ENCODE measurements around the gene CENPA.
"Not testable (repeated sequence)": the region's sequence is repeated elsewhere in the genome, so short reads cannot be mapped to it uniquely, and the experiment has no call there.

Gene CENPA

DNA sequence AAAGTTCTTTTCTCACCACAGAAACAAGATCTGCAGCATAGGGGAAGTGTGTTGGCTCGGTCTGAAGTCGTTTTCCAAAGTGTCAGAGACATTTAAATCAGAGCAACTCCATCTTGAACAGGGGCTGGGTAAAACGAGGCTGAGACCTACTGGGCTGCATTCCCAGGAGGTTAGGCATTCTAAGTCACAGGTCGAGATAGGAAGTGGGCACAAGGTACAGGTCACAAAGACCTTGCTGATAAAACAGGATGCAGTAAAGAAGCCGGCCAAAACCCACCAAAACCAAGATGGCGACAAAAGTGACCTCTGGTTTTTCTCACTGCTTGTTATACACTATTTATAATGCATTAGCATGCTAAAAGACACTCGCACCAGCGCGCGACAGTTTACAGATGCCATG, 24.9 kb upstream of the CENPA start:
- DNase-seq (ENCODE audit: low spot score) = not testable (repeated sequence)

DNA sequence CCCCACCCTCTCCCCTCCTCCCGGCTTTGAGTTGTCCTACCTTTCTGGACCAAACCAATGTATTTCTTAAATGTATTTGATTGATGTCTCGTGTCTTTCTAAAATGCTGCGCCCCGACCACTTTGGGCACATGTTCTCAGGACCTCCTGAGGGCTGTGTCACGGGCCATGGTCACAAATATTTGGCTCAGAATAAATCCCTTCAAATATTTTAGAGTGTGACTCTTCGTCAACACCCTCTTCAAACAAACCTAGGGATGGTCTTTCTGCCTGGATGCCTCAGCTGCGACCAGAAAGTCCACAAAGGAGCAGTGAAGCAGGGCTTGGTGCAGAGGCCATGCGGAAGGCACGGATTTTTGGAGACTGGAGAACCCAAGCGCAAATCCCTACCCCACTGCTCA, 22.8 kb upstream of the CENPA start:
- no peak for DNase-seq (ENCODE audit: low spot score)

DNA sequence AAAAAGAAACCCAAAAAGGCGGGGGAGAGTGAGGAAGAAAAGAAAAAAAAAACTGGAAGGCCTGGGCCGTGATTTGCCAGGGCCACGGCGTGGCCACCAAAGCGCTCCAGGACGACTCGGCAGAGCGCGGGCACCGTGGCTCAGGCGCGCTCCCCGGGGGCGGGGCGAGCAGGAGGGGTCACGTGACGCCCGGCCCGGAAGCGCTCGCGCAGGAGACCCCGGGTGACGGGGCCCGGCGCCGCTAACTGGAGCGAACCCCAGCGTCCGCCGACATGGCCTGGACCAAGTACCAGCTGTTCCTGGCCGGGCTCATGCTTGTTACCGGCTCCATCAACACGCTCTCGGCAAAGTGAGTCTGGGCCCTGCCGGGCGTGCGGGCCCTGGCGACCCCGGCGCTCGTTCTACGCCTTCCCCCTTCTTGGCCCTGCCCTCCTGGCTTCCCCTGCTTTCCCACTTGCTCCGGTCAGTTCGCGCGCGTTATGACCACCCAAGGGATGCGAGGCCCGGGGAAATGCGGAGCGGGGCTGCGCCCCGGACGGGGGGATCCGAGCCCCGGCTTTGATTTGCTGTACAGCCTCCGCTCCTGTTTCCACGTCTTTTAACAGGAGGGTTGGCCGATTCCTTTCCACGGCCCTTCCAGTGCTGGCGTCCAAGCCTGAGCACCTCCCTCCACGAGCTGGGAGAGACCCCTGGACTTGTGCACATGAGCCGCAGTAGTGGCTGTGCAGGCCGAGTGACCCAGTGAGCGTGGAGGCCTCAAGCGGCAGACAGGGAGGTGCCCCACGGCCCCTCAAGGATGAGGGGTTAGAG, 21.6 kb upstream of the CENPA start, which contains the start of gene SLC35F6:
Gene SLC35F6, plus strand, starts transcription at position 207 of the 810 bp plus-strand sequence. Its CDS starts 66 bp downstream, at position 273.
- DNase-seq (ENCODE audit: low spot score) = peak; percentile 81

DNA sequence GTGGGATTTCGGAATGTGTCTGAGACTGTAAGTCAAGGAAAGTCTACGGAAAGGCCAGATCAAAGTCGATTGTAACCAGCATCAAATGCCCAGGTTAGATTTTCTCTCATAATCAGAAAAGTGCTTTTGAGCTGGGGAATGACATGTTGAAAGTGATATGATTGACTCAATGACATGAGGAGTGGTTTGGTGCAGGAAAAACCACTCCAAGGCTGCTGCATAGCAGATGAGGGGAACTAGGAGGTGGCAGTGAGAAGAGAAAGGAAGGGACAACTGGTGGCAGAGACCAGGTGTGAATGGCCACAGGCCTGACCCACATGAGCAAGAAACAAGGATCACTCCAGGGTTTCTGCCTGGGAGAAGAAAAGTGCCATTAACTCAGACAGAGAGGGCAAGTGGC, 20.9 kb upstream of the CENPA start:
- no peak for DNase-seq (ENCODE audit: low spot score)

DNA sequence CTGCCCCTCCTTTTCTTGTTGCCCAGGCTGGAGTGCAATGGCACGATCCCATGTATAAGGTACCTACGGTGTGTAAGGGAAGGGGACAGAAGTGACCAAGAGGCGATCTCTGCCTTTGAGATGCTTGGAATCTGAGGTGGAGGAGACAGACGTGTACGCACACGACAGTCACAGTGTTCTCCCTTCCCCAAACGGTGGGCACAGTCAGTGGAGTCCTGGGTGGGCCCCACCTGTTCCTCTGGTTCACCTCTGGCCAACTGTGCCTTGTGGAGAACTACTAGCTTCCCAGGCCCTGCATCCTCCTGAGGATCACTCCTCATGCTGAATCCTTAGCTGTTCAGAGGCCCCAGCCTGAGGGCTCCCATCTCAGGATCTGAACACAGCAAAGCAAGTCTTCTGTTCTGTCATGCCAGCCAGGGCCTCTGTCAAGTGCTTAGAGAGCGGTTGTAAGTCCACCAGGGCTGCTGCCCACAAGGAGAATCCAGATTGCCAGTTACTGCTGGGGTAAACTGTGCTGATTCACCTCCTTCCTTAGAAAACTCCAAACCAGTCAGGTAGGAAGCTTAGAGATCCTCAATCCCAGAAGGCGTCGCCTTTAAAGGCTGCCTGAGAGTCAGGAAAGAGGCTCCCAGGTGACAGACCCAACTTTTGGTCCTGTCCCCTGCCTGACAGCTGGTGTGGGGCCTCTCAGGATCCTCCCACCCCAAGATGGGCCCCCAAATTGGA, 20.2 kb upstream of the CENPA start:
- no peak for DNase-seq (ENCODE audit: low spot score)

DNA sequence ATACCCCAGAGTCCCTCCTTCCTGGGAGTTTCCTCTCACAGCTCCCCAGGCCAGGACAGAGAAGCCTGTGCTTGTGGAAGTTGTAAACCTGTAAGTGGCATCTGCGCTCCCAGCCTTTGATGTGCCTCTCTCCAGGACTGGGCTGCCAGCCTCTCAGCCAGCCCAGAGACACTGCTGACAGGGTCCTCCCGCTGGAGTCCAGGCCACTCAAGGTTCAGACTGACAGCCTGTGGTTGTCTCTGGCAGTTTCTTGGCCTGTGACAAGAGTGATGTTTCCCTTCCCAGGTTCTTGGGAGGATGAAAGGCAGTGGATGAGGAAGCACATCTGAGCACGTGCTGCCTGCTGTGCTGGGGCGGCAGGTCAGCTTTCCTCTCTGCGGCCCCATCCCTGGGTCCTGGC, 18.7 kb upstream of the CENPA start:
- DNase-seq (ENCODE audit: low spot score) = no peak

DNA sequence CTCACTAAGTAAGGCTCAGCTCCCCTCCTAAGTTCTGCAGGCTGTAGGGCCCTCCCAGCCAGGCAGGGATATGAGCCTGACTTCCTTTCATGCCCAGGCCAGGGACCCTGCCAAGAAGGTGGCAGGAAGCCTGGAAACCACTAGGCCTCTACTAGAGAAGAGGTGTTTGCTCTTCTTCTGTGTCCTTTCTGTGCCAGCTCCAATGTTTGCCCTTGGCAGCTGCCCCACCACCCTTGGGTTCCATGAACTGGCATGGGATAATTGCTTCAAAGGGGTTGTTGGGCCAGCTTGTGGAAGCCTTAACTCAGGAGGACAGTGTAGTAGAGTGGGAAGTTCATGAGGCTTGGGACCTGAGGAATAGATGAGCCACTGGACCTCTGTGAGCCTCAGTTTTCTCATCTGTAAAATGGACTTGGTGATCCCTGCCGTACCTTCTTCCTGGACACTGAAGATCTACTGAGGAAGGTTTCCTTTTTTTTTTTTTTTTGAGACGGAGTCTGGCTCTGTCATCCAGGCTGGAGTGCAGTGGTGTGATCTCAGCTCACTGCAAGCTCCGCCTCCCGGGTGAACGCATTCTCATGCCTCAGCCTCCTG, 17.9 kb upstream of the CENPA start:
- DNase-seq (ENCODE audit: low spot score) = no peak

DNA sequence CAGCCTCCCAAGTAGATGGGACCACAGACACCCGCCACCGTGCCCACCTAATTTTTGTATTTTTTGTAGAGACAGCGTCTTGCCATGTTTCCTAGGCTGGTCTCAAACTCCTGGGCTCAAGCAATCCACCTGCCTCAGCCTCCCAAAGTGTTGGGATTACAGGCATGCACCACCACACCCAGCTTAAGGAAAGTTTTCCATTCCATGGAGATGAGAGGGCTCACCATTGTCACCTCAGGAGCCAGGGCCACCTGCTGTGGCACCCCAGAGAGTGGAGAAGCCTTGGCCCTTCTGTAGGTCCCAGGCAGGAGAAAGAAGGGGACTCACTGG, 17.1 kb upstream of the CENPA start:
- no peak for DNase-seq (ENCODE audit: low spot score)

DNA sequence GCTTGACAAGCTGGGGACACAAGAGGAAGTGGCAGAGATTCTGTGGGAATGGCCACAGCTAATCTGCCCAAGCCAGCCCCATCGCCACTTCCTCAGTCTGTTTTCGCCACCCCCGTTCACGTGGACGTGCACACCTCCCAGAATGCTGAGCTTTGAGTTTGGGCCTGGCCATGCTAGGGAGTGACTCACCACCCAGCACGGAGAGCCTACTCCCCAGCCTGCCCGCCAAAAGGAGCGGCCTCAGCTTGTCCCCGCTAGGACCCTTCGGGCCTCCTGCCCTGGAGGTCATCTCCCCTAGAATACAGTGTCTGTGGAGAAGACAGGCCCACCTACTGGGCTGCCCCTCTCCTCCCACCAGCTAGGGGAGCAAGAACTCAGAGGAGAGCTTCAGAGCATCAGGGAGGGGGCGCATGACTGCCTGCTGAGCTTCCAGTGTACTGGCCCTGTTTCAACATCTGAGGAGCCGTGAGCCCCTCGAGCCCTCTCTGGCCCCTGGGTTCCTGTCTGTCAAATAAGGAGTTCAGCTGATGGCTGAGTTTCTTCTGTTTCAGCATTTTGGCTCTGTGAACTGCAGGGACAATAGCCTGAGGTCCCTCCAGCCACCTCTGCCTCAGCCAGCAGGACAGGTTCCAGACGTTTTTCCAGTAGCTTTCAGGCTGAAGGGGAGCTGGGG, 16.6 kb upstream of the CENPA start:
- DNase-seq (ENCODE audit: low spot score) = no peak

DNA sequence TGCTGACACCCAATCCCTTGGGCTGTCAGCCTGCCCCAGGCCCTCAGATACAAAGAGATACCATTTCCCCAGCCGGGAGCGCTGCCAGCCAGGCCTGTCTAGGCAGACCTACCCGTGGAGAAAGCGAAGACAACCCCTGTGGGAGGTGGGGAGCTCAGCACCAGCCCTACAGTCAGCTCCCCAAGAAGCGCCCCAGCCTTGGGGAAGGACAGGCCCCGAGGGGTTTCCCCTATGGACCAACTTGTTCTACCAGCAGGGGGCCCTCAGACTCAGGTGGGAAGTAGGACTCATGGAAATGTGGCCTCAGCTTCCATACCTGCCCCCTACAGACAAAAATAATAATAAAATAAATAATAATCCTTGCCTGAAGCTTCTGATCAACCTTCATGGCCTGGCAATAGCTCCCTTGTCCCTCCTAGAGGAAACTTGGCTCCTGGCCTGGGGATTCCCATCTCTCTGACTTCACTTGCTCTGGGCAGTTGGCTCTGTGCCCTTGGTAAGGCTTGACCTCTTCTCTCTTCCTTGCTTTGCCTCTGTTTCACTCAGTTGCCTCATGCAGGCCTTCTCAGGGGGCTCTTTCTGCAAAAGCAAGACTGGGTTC, 14.8 kb upstream of the CENPA start:
- peak; percentile 77 for DNase-seq (ENCODE audit: low spot score)

DNA sequence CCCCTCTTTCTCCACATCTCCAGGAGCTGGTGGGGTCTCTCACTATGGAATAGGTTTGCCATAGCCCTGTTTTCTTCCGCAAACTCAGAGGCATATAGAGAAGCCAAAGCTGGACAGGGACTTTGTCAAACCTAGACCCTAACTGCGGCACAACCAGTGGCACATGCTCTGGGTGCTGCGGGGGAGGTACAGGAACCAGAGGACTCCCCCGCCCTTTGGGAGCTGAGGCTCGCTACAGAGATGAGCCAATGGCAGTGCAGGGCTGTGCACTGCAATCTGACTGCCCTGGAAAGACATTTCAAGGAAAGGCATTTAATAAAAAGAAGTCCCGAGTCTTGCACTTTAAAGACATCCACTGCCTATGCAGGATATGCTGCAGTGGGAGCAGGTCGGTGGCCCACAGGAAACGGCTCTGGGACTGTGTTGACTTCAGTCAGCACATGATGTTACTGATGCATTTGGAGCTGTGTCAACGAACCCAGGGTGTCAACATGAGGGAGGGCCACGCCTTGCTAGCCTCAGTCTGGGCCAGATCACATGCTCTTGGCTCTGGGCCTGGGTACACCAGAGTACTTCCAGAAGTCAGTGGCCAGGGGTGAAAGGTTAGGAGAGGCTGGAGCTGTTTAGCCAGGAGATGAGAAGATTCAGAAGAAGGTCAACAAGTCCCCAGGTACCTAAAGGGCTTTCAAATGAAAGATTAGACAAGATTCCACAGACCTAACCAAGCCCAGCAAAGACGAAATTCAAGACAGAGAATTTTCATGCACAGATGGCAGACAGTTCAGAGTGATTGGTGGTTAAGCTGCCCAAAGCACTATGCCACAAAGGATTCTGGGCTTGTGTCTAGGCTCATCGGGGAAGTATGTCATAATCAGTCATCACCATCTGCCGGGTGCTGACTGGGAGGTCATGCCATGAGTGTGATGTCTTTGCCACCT, 13.5 kb upstream of the CENPA start:
- peak; percentile 83 for DNase-seq (ENCODE audit: low spot score)

DNA sequence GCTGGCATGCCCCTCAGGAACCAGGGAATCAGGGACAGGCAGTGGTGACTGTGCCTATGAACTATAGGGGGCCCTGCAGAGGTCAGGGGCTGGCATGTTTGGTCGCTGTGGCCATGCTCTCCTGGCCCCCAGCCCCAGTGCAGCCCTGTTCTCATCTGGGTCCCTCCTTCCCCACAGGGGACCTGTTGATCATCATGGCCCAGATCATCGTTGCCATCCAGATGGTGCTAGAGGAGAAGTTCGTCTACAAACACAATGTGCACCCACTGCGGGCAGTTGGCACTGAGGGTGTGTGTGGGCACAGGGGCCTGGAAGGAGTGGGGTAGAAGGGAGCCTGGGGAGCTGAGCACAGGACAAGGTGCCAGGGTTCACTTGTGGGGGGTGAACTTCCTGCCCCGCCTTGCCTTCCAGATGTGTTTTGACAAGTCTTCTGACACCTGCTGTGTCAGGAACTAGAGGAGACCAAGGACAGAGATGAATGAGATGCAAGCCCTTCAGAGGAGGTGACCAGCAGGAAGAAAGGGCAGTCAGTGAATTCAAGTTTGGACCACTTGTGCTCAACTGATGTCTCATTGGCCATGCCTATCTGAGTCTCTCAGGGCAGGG, 9.6 kb upstream of the CENPA start:
- no peak for DNase-seq (ENCODE audit: low spot score)

DNA sequence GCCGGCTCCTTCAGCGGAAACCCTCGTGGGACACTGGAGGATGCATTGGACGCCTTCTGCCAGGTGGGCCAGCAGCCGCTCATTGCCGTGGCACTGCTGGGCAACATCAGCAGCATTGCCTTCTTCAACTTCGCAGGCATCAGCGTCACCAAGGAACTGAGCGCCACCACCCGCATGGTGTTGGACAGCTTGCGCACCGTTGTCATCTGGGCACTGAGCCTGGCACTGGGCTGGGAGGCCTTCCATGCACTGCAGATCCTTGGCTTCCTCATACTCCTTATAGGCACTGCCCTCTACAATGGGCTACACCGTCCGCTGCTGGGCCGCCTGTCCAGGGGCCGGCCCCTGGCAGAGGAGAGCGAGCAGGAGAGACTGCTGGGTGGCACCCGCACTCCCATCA, 7.8 kb upstream of the CENPA start:
- DNase-seq (ENCODE audit: low spot score) = no peak

DNA sequence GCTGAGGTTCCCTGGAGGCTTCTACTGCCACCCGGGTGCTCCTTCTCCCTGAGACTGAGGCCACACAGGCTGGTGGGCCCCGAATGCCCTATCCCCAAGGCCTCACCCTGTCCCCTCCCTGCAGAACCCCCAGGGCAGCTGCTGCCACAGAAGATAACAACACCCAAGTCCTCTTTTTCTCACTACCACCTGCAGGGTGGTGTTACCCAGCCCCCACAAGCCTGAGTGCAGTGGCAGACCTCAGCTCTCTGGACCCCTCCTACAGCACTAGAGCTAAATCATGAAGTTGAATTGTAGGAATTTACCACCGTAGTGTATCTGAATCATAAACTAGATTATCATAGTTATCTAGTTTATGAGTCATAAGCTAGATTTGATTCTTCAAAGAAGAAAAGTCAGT, 7.3 kb upstream of the CENPA start:
- DNase-seq (ENCODE audit: low spot score) = no peak

DNA sequence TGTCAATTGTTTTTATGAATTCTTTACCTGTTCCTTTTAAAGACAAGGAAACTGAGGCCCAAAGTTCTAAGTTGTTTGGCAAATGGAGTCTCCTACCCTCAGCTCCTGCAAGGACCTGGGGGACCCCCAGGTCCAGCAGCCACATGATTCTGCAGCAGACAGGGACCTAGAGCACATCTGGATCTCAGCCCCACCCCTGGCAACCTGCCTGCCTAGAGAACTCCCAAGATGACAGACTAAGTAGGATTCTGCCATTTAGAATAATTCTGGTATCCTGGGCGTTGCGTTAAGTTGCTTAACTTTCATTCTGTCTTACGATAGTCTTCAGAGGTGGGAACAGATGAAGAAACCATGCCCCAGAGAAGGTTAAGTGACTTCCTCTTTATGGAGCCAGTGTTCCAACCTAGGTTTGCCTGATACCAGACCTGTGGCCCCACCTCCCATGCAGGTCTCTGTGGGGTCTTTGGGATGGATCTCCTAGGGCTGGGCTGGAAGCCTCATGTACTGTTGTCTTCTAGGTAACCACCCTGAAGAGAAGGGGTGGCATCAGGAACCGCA, 5.6 kb upstream of the CENPA start:
- no peak for DNase-seq (ENCODE audit: low spot score)

DNA sequence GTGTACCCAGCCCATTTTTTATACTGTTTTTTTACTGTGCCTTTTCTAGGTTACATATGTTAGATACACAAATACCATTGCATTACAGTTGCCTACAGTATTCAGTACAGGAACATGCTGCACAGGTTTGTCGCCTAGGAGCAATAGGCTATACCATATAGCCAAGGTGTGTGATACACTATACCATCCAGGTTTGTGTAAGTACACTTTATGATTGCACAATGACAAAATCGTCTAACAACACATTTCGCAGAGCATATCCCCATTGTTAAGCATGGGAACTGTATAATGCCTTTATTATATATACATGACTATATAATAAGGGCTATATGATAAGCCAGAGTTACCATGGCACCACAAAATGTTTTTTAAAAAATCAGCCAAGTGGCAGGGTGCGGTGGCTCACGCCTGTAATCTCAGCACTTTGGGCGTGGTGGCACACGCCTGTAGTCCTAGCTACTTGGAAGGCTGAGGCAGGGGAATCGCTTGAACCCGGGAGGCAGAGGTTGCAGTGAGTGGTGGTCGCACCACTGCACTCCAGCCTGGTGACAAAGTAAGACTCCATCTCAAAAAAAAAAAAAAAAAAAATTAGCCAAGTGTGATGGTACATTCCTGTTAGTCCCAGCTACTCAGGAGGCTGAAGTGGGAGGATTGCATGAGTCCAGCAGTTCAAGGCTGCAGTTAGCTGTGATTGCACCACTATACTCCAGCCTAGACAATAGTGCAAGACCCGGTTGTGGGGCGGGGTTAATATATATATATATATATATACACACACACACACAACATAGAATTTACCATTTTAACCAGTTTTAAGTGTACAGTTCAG, 2.8 kb upstream of the CENPA start:
- no peak for DNase-seq (ENCODE audit: low spot score)

DNA sequence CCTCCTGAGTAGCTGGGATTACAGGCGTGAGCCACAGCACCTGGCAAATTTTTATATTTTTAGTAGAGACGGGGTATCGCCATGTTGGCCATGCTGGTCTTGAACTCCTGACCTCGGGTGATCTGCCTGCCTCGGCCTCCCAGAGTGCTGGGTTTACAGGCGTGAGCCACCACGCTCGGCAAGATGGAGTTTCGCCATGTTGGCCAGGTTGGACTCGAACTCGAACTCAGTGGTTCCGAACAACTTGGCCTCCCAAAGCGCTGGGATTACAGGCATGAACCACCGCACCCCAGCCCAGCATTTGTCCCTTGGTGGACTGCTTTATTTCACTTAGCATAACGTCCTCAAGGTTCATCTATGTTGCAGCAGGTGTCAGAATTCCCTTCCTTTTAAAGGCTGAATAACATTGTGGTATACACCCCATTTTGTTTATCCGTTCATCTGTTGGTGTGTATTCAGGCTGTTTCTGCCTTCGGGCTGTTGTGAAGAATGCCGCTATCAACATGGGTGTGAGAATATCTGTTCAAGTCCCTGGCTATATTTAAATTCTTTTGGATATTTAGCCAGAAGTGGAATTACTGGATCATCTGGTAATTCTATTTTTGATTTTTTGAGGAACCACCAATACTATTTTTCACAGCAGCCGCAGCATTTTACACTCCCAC, 1.2 kb upstream of the CENPA start:
- no peak for DNase-seq (ENCODE audit: low spot score)

DNA sequence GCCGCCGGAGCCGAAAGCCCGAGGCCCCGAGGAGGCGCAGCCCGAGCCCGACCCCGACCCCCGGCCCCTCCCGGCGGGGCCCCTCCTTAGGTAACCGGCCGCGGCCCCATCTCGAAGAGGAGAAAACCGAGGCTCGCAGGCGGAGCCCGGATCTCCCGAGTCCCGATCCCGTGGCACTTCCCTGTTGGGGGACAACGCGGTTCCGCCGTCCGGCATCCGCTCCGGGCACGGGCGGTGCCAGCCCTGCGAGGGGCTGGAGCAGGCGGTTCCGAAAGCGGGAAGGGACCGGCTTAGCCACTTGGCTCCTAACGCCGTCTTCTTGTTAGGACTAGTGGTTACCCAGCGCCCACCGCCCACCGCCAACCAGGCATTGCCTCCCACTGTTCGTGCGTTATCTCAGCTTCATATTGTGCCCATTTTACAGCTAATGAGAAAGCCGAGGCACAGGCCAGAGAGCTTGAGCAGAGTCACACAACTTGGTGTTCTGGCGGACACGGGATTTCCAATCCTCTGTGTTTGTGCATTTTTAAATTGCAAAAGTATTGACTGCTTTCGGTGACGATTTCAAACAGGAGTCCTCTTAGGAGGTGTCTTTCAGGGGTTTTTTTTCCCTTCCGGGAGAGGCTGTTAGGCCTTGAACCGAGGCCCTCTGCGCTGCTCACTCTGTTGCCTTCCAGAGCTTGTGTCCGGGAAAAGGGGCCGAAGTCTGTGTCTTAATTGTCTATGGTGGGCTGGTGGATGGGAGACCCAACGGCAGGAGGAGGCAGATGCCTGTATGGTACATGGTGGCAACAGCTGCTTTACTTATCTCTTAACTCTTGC, 562 bp downstream of the CENPA start:
- DNase-seq (ENCODE audit: low spot score) = no peak
